H9 (cell line): ENCODE data around the gene KCNAB1. TPM values are rescaled to one million over a fixed set of nuclear protein-coding genes. Genes with fewer than 3 reads are reported as not detected.

Experiments
- DNase-seq: peaks from one replicate; pipeline ENCODE4 v3.0.0-alpha.2; 2017
- H2AFZ ChIP-seq: one replicate; pipeline ENCODE4 v1.6.1; 2013; ENCODE audit warnings: mild to moderate bottlenecking, low read length, control low read depth, moderate library complexity
- H2AK5ac ChIP-seq: 2 replicates; pipeline ENCODE4 v1.6.1; 2013; ENCODE audit warnings: low read length, control low read depth, mixed read lengths; ENCODE audit not compliant: insufficient read length
- H2BK120ac ChIP-seq: one replicate; pipeline ENCODE4 v1.6.1; 2013; ENCODE audit warnings: low read depth, mild to moderate bottlenecking, low read length, control low read depth, inconsistent platforms; ENCODE audit not compliant: poor library complexity, severe bottlenecking
- H2BK12ac ChIP-seq: 2 replicates; pipeline ENCODE4 v1.6.1; 2013; ENCODE audit warnings: low read length, control low read depth, mixed read lengths, low read depth; ENCODE audit not compliant: insufficient read length
- H2BK15ac ChIP-seq: 2 replicates; pipeline ENCODE4 v1.6.1; 2013; ENCODE audit warnings: low read depth, low read length, control low read depth
- H2BK20ac ChIP-seq: one replicate; pipeline ENCODE4 v1.6.1; 2013; ENCODE audit warnings: low read depth, mild to moderate bottlenecking, low read length, control low read depth, inconsistent platforms; ENCODE audit not compliant: poor library complexity, severe bottlenecking
- H2BK5ac ChIP-seq: 2 replicates; pipeline ENCODE4 v1.6.1; 2013; ENCODE audit warnings: low read length, control low read depth, mixed read lengths; ENCODE audit not compliant: insufficient read length
- H3K14ac ChIP-seq: 2 replicates; pipeline ENCODE4 v1.6.1; 2013; ENCODE audit warnings: low read length, control low read depth; ENCODE audit not compliant: insufficient read depth
- H3K18ac ChIP-seq: 2 replicates; pipeline ENCODE4 v1.6.1; 2013; ENCODE audit warnings: low read depth, mild to moderate bottlenecking, mixed read lengths, low read length, control low read depth; ENCODE audit not compliant: insufficient read length
- H3K23ac ChIP-seq: 2 replicates; pipeline ENCODE4 v1.6.1; 2013; ENCODE audit warnings: low read length, control low read depth, mixed read lengths, low read depth; ENCODE audit not compliant: insufficient read length
- H3K23me2 ChIP-seq: 2 replicates; pipeline ENCODE4 v1.6.1; 2013; ENCODE audit warnings: low read depth, mild to moderate bottlenecking, mixed read lengths, low read length, control low read depth; ENCODE audit not compliant: insufficient read length, poor library complexity, severe bottlenecking
- H3K27ac ChIP-seq: 2 replicates; pipeline ENCODE4 v1.5.1; 2013; ENCODE audit warnings: low read length, control low read depth, mixed read lengths, low read depth; ENCODE audit not compliant: insufficient read length
- H3K27me3 ChIP-seq: 2 replicates; pipeline ENCODE4 v1.6.1; 2013; ENCODE audit warnings: low read length, control low read depth, inconsistent platforms; ENCODE audit not compliant: insufficient read depth
- H3K4ac ChIP-seq: 2 replicates; pipeline ENCODE4 v1.6.1; 2013; ENCODE audit warnings: low read depth, mild to moderate bottlenecking, control low read depth, inconsistent platforms, low read length, moderate library complexity
- H3K4me1 ChIP-seq: 2 replicates; pipeline ENCODE4 v1.6.1; 2013; ENCODE audit warnings: low read length, control low read depth, inconsistent platforms; ENCODE audit not compliant: insufficient read depth
- H3K4me2 ChIP-seq: 2 replicates; pipeline ENCODE4 v1.6.1; 2013; ENCODE audit warnings: low read length, control low read depth, mixed read lengths; ENCODE audit not compliant: insufficient read length, insufficient read depth
- H3K56ac ChIP-seq: 2 replicates; pipeline ENCODE4 v1.6.1; 2013; ENCODE audit warnings: low read depth, mild to moderate bottlenecking, mixed read lengths, low read length, control low read depth; ENCODE audit not compliant: insufficient read length
- H3K79me1 ChIP-seq: 2 replicates; pipeline ENCODE4 v1.6.1; 2013; ENCODE audit warnings: low read depth, mild to moderate bottlenecking, moderate library complexity, low read length, control low read depth, inconsistent platforms; ENCODE audit not compliant: insufficient read depth, poor library complexity, severe bottlenecking
- H3K79me2 ChIP-seq: 2 replicates; pipeline ENCODE4 v1.6.1; 2013; ENCODE audit warnings: low read length, control low read depth, inconsistent platforms; ENCODE audit not compliant: insufficient read depth
- H3K9ac ChIP-seq: 2 replicates; pipeline ENCODE4 v1.6.1; 2013; ENCODE audit warnings: low read length, control low read depth, mixed read lengths; ENCODE audit not compliant: insufficient read length; ENCODE audit errors: extremely low read depth
- H3K9me3 ChIP-seq: one replicate; pipeline ENCODE4 v1.6.1; 2013; ENCODE audit warnings: low read depth, low read length, inconsistent platforms; ENCODE audit not compliant: control insufficient read depth
- H3T11ph ChIP-seq: one replicate; pipeline ENCODE4 v1.6.1; 2013; ENCODE audit warnings: mild to moderate bottlenecking, low read length, control low read depth, inconsistent platforms
- H4K20me1 ChIP-seq: one replicate; pipeline ENCODE4 v1.6.1; 2013; ENCODE audit not compliant: control insufficient read depth, insufficient read length, insufficient read depth
- H4K5ac ChIP-seq: 2 replicates; pipeline ENCODE4 v1.6.1; 2013; ENCODE audit warnings: low read depth, mild to moderate bottlenecking, mixed read lengths, low read length, control low read depth; ENCODE audit not compliant: insufficient read length
- H4K8ac ChIP-seq: replicated peaks from 2 replicates; pipeline ENCODE4 v1.6.1; 2013; ENCODE audit warnings: low read length, control low read depth, mixed read lengths, low read depth; ENCODE audit not compliant: insufficient read length
- H4K91ac ChIP-seq: 2 replicates; pipeline ENCODE4 v1.6.1; 2013; ENCODE audit warnings: low read depth, mild to moderate bottlenecking, moderate library complexity, mixed read lengths, low read length, control low read depth; ENCODE audit not compliant: insufficient read length
- H3K27ac Mint-ChIP-seq, 3 experiments: 2 replicates in 2 of 3; 3 replicates in 1 of 3; pipeline ENCODE4 v1.8.0; 2020 to 2021; ENCODE audit warnings: mixed read lengths in 3 of 3, mild to moderate bottlenecking in 1 of 3, moderate library complexity in 1 of 3
- H3K27me3 Mint-ChIP-seq: 2 replicates; pipeline ENCODE4 v1.8.0; 2021; ENCODE audit warnings: low read depth, mild to moderate bottlenecking, moderate library complexity, mixed read lengths
- H3K36me3 Mint-ChIP-seq, 3 experiments: 2 replicates in 2 of 3; 3 replicates in 1 of 3; pipeline ENCODE4 v1.8.0; 2020 to 2021; ENCODE audit warnings: low read depth in 3 of 3, mixed read lengths in 3 of 3; ENCODE audit not compliant: insufficient read depth in 1 of 3
- H3K4me1 Mint-ChIP-seq, 2 experiments: 2 replicates each; pipeline ENCODE4 v1.8.0; 2020; ENCODE audit warnings: mixed read lengths in 2 of 2
- H3K4me3 Mint-ChIP-seq, 2 experiments: 2 replicates in 1 of 2; 3 replicates in 1 of 2; pipeline ENCODE4 v1.8.0; 2020 to 2021; ENCODE audit warnings: mild to moderate bottlenecking in 2 of 2, mixed read lengths in 2 of 2, moderate library complexity in 1 of 2
- H3K9me3 Mint-ChIP-seq, 2 experiments: 2 replicates in 1 of 2; 3 replicates in 1 of 2; pipeline ENCODE4 v1.8.0; 2020; ENCODE audit warnings: mild to moderate bottlenecking in 2 of 2, mixed read lengths in 2 of 2, moderate library complexity in 1 of 2
- WGBS: extraction: QIAGEN DNeasy Blood & Tissue Kit; methylation state at CpG from one replicate; pipeline ENCODE4 v1.1.7; 2013; ENCODE audit warnings: missing lambda C conversion rate, low lambda C conversion rate, mixed read lengths; ENCODE audit not compliant: insufficient read length; ENCODE audit errors: extremely low coverage; 5-methylcytosine and 5-hydroxymethylcytosine counted together
- total RNA-seq: library from RNA; stranded (reverse); gene quantifications from 2 replicates; pipeline ENCODE4 v1.2.1, GENCODE V29; 2021
- TF ChIP-seq, protein P1 (sequence below): fragments of 200-600 bp; sonication (generic); conservative IDR thresholded peaks from 3 replicates; pipeline ENCODE4 v1.8.0; 2021; ENCODE audit warnings: antibody characterized with exemption, mild to moderate bottlenecking

KCNAB1 gene
- total RNA-seq, 1 experiment from 2014 or later = 3.7 TPM

DNA sequence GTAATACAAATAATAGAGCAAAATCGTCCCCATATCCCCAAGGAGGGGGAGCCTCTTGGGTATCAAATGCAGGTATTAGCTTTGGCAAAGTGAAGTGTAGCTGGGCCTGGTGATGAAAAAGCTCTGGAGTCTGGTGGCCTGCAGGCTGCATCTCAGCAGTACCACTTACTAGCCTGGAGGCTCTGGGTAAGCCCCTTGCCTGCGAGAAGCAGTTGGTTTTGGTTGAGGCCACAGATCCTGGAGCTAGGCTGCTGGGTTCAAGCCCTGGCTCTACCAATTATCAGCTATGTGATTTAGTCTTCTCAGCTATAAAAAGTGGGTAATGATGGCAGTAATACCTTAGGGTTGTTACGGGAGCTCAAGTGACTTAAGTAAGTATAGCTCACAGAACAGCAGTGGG lies 6.1 kb downstream of the KCNAB1 start:
- Histone ChIP-seq H4K8ac (no peak overlapping the region), H3K4me1 (no peaks in the 10 kb centered on the region), H3K18ac (no peak overlapping the region), H3K4me2 (no peak overlapping the region), H3K9ac (no peak overlapping the region), H3K56ac (no peak overlapping the region), H3K23ac (no peak overlapping the region), H2AK5ac (no peak overlapping the region), H2BK5ac (no peak overlapping the region), H2BK120ac (no peak overlapping the region), H4K20me1 (no peaks in the 10 kb centered on the region), H3K27ac (no peak overlapping the region), H3K27me3 (no peaks in the 10 kb centered on the region), H3K4ac (no peak overlapping the region), H2BK12ac (no peak overlapping the region), H3K23me2 (no peaks in the 10 kb centered on the region), H4K91ac (no peak overlapping the region), H3K79me2 (no peaks in the 10 kb centered on the region), H2BK20ac (no peak overlapping the region), H3K14ac (no peak overlapping the region), H3K79me1 (no peaks in the 10 kb centered on the region), H3K9me3 (no peaks in the 10 kb centered on the region), H2AFZ (no peak overlapping the region), H2BK15ac (no peak overlapping the region), H4K5ac (no peak overlapping the region), H3T11ph (no peak overlapping the region)
- H3K4me3 Mint-ChIP-seq = no peak overlapping the region
- TF ChIP-seq, protein P1, sequence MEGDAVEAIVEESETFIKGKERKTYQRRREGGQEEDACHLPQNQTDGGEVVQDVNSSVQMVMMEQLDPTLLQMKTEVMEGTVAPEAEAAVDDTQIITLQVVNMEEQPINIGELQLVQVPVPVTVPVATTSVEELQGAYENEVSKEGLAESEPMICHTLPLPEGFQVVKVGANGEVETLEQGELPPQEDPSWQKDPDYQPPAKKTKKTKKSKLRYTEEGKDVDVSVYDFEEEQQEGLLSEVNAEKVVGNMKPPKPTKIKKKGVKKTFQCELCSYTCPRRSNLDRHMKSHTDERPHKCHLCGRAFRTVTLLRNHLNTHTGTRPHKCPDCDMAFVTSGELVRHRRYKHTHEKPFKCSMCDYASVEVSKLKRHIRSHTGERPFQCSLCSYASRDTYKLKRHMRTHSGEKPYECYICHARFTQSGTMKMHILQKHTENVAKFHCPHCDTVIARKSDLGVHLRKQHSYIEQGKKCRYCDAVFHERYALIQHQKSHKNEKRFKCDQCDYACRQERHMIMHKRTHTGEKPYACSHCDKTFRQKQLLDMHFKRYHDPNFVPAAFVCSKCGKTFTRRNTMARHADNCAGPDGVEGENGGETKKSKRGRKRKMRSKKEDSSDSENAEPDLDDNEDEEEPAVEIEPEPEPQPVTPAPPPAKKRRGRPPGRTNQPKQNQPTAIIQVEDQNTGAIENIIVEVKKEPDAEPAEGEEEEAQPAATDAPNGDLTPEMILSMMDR = no peak
- H3K9me3 Mint-ChIP-seq = no peaks in the 10 kb centered on the region
- no peaks in the 10 kb centered on the region for H3K36me3 Mint-ChIP-seq
- DNase-seq = no peak
- H3K27me3 Mint-ChIP-seq = no peaks in the 10 kb centered on the region
- no peaks in the 10 kb centered on the region for H3K4me1 Mint-ChIP-seq
- WGBS = no CpG with 5 or more reads among the region's 3 CpGs
- H3K27ac Mint-ChIP-seq = no peak overlapping the region
